ENCODE data around the gene IRS2.

GRCh38 chr13:109773786-109774185 lies 12.6 kb downstream of the IRS2 start:
- no peak for TF ChIP-seq EZH2 (IDR thresholded peaks at IDR 0.05; ENCODE audit: insufficient read depth, poor library complexity, severe bottlenecking)
- no peak for TF ChIP-seq EZH2phosphoT487 (IDR thresholded peaks at IDR 0.05; ENCODE audit: insufficient read depth, low read depth)
